Ectodermal cell (in vitro differentiated cells): ENCODE results near the gene SCUBE1.

Source experiments
- H3K27ac ChIP-seq: 2 replicates; pipeline ENCODE4 v1.7.0; 2013; ENCODE audit warnings: mild to moderate bottlenecking, low read depth, low read length; ENCODE audit not compliant: insufficient read depth, poor library complexity, severe bottlenecking
- H3K27me3 ChIP-seq: 2 replicates; pipeline ENCODE4 v1.7.0; 2013; ENCODE audit warnings: mild to moderate bottlenecking, low read length; ENCODE audit not compliant: insufficient read depth, control insufficient read depth, poor library complexity, severe bottlenecking
- H3K36me3 ChIP-seq: one replicate; pipeline ENCODE4 v1.7.0; 2013; ENCODE audit warnings: low read length; ENCODE audit not compliant: control insufficient read depth, insufficient read depth
- H3K4me1 ChIP-seq: one replicate; pipeline ENCODE4 v1.7.0; 2013; ENCODE audit warnings: low read length; ENCODE audit not compliant: control insufficient read depth, insufficient read depth
- H3K4me3 ChIP-seq: 2 replicates; pipeline ENCODE4 v1.7.0; 2013; ENCODE audit warnings: low read depth, low read length, control low read depth; ENCODE audit not compliant: insufficient read depth
- H3K9me3 ChIP-seq: 2 replicates; pipeline ENCODE4 v1.7.0; 2013; ENCODE audit warnings: mild to moderate bottlenecking, low read length, moderate library complexity; ENCODE audit not compliant: control insufficient read depth
- WGBS, 2 experiments: methylation state at CpG; one replicate each; pipeline ENCODE4 v1.1.7; 2013; ENCODE audit warnings: missing lambda C conversion rate in 2 of 2; 5-methylcytosine and 5-hydroxymethylcytosine counted together

The SCUBE1 gene

GRCh38 chr22:43180670-43181069 lies 162.5 kb downstream of the SCUBE1 start:
- H3K36me3 ChIP-seq: peaks cover 20% of the 10 kb centered on the region
- H3K4me1 ChIP-seq: peaks cover 5% of the 10 kb centered on the region
- no peak overlapping the region for H3K27ac ChIP-seq
- WGBS, 2 experiments: 95 to 96% methylated on average over 15 of the region's 15 CpGs
- H3K4me3 ChIP-seq: no peak overlapping the region
- H3K9me3 ChIP-seq: no peaks in the 10 kb centered on the region
- no peaks in the 10 kb centered on the region for H3K27me3 ChIP-seq

GRCh38 chr22:43179911-43180195 lies 163.3 kb downstream of the SCUBE1 start:
- WGBS, 2 experiments: 95 to 96% methylated on average over 15 of the region's 15 CpGs
- Histone ChIP-seq H3K27ac (no peak overlapping the region), H3K36me3 (peaks cover 23% of the 10 kb centered on the region), H3K9me3 (no peaks in the 10 kb centered on the region), H3K4me3 (no peak overlapping the region), H3K4me1 (no peaks in the 10 kb centered on the region), H3K27me3 (no peaks in the 10 kb centered on the region)

GRCh38 chr22:43179146-43179910 lies 163.8 kb downstream of the SCUBE1 start:
- no peak overlapping the region for H3K4me3 ChIP-seq

GRCh38 chr22:43177479-43177878 lies 165.7 kb downstream of the SCUBE1 start:
- no peaks in the 10 kb centered on the region for H3K9me3 ChIP-seq
- H3K36me3 ChIP-seq: peaks cover 37% of the 10 kb centered on the region
- no peaks in the 10 kb centered on the region for H3K27me3 ChIP-seq
- H3K27ac ChIP-seq: no peak overlapping the region
- WGBS, 2 experiments: 92 to 95% methylated on average over 7 of the region's 7 CpGs
- no peaks in the 10 kb centered on the region for H3K4me1 ChIP-seq
- no peak overlapping the region for H3K4me3 ChIP-seq

More at GRCh38 chr22:43179146-43179910, 163.8 kb downstream of the SCUBE1 start:
- 97% methylated on average over 25 of the region's 25 CpGs for WGBS, 2 experiments
- no peaks in the 10 kb centered on the region for H3K9me3 ChIP-seq
- H3K36me3 ChIP-seq: peaks cover 27% of the 10 kb centered on the region
- H3K27ac ChIP-seq: no peak overlapping the region
- no peaks in the 10 kb centered on the region for H3K27me3 ChIP-seq
- H3K4me1 ChIP-seq: no peaks in the 10 kb centered on the region

GRCh38 chr22:43176090-43176489 lies 167.1 kb downstream of the SCUBE1 start:
- Histone ChIP-seq H3K4me3 (no peak overlapping the region), H3K27me3 (no peaks in the 10 kb centered on the region), H3K36me3 (peaks cover 39% of the 10 kb centered on the region), H3K27ac (no peak overlapping the region), H3K9me3 (no peaks in the 10 kb centered on the region), H3K4me1 (no peaks in the 10 kb centered on the region)
- WGBS, 2 experiments: 92 to 93% methylated on average over 15 of the region's 15 CpGs

- no peaks in the 10 kb centered on the region for H3K4me1 ChIP-seq
- no peak overlapping the region for H3K27ac ChIP-seq
- no peaks in the 10 kb centered on the region for H3K9me3 ChIP-seq
- no peak overlapping the region for H3K4me3 ChIP-seq
- peaks cover 40% of the 10 kb centered on the region for H3K36me3 ChIP-seq
- WGBS, 2 experiments: 92 to 94% methylated on average over 9 of the region's 9 CpGs
- H3K27me3 ChIP-seq: no peaks in the 10 kb centered on the region
These were observed 168.1 kb downstream of the SCUBE1 start for GRCh38 chr22:43174941-43175531.

- Histone ChIP-seq H3K36me3 (peaks cover 33% of the 10 kb centered on the region), H3K4me1 (no peaks in the 10 kb centered on the region), H3K4me3 (no peak overlapping the region), H3K27ac (no peak overlapping the region), H3K9me3 (no peaks in the 10 kb centered on the region), H3K27me3 (no peaks in the 10 kb centered on the region)
- WGBS, 2 experiments: 96 to 97% methylated on average over 39 of the region's 39 CpGs
These were observed 169.0 kb downstream of the SCUBE1 start for GRCh38 chr22:43173976-43174720.

- H3K27me3 ChIP-seq: no peaks in the 10 kb centered on the region
- 94 to 98% methylated on average over 9 of the region's 9 CpGs for WGBS, 2 experiments
- no peak overlapping the region for H3K4me3 ChIP-seq
- no peaks in the 10 kb centered on the region for H3K4me1 ChIP-seq
- peaks cover 27% of the 10 kb centered on the region for H3K36me3 ChIP-seq
- no peak overlapping the region for H3K27ac ChIP-seq
- no peaks in the 10 kb centered on the region for H3K9me3 ChIP-seq
These were observed 169.6 kb downstream of the SCUBE1 start for GRCh38 chr22:43173566-43173965.

- 96% methylated on average over 19 of the region's 19 CpGs for WGBS, 2 experiments
- H3K9me3 ChIP-seq: no peaks in the 10 kb centered on the region
- H3K36me3 ChIP-seq: peaks cover 25% of the 10 kb centered on the region
- no peaks in the 10 kb centered on the region for H3K4me1 ChIP-seq
- no peak overlapping the region for H3K4me3 ChIP-seq
- no peaks in the 10 kb centered on the region for H3K27me3 ChIP-seq
- no peak overlapping the region for H3K27ac ChIP-seq
These were observed 171.0 kb downstream of the SCUBE1 start for GRCh38 chr22:43172191-43172590.

GRCh38 chr22:43171607-43172006 lies 171.6 kb downstream of the SCUBE1 start:
- 95 to 96% methylated on average over 12 of the region's 12 CpGs for WGBS, 2 experiments
- no peaks in the 10 kb centered on the region for H3K27me3 ChIP-seq

More at GRCh38 chr22:43171607-43172006, 171.6 kb downstream of the SCUBE1 start:
- no peaks in the 10 kb centered on the region for H3K4me1 ChIP-seq
- H3K9me3 ChIP-seq: no peaks in the 10 kb centered on the region
- H3K4me3 ChIP-seq: no peak overlapping the region
- no peak overlapping the region for H3K27ac ChIP-seq
- H3K36me3 ChIP-seq: peaks cover 25% of the 10 kb centered on the region
